Colon (tissue), 2 donors: ENCODE measurements around the gene CDH24.

ENCODE experiments used
- FAIRE-seq: peaks from 2 replicates; lab custom pipeline; 2012; peaks lifted over from hg19 to GRCh38; lab: Jason Lieb, UNC
- donor health status: control.
- donor health status: control.

The CDH24 gene

GRCh38 chr14:23056956-23057756 lies at the start of gene CDH24:
CDH24 (minus strand) TSS chr14:23057520; CDS start chr14:23055733, 1,787 bp downstream.
- no peak for FAIRE-seq

DNA sequence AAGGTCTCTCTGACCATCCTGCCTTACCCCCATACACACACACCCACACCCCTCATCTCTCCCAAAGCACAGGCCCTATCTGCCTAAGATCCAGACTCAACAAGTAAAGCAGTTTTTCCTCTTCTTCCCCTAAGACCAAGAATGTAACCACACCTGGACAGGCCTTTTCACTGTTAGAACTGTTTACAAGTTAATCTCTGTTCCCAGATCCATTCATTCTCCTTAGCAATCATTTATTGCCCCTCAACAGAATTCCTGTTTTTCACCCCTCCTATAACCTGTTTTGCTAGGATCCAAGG lies 49.4 kb upstream of the CDH24 start:
- FAIRE-seq, result no peak

DNA sequence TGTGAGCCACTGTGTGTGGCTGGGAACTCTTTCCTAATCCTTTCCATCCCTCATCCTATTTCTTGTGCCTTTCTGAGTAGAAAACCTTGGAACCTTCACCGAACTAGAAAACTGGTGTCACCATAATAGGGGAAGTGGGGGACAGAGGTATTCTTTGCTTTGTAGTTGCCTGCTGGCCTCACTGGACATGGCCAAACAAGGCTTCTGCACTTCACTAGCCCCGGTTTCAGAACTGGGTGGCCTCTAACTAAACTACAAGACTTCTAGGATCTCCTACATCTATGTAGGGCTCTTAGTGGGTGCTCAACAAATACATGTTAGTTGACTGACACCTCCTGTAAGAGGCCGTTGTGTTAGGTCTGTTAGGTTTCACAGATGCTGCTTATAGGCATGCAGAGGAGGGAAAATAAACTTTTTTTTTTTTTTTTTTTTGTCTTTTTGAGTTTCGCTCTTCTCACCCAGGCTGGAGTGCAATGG lies 48.1 kb upstream of the CDH24 start:
- FAIRE-seq, result no peak

DNA sequence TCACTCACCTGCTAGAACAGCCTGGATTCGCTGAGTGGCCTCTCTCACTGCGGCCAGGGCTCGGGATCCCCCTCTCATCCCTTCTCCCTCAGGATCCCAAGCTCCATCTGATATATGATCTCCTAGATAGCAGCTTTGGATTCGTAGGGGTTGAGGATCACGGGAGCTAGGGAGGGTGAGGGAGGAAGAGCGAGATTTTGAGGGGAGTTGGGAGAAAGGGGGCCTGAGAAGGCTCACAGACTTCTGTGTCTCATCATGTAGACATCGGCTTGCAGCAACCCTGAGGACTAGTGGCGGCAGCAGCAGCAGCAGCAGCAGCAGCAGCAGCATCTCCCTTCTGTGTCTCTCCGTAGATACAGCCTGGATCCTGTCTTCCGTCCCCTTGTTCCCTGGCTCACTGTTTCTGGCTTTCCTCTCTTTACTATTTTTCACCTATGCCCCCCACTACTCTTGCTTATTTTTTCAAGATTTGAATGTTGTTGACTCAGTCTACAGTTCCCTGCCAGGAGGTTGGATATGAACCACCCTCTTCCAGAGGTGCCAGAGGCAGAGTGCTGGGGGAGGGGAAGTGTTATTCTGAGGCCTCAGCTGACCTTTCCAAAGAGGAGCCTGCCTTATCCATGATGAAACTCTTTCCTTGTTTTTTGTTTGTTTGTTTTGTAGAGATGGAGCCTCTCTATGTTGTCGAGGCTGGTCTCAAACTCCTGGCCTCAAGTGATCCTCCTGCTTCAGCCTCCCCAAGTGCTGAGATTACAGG lies 47.4 kb upstream of the CDH24 start, which contains the start of gene CIROP:
TSS of gene CIROP (minus strand) at position 399 of the 757 bp plus-strand sequence. CDS start at position 330, 69 bp downstream.
- FAIRE-seq, result no peak

DNA sequence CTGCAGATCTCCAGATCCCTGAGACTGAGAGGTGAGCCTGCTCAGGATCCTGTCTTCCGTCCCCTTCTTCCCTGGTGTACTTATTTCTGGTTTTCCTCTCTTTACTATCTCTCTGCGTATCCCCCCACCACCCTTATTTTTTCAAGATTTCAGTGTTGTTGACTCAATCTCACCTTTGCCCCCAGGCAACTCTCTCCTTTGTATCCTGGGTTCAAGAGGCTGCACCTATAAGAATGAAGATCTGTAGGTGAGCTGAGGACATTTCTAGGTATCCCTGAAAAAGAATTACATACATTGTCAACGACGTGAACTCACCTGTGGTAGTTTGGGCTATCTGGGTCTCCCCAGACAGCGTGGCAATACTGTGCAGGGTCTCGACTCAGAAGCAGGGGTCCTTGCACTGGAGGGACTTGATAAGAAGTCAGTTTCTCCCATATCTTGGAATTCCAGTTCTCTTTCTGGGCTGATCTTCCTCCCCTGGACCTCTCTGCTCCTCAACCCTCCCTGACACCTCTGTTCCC lies 46.8 kb upstream of the CDH24 start:
- FAIRE-seq, result no peak

GRCh38 chr14:23103581-23103980 lies 46.3 kb upstream of the CDH24 start:
- no peak for FAIRE-seq

- FAIRE-seq, result no peak
Observed at GRCh38 chr14:23102801-23103200, 45.5 kb upstream of the CDH24 start.

- FAIRE-seq, result no peak
Observed at GRCh38 chr14:23101986-23102625, 44.8 kb upstream of the CDH24 start.

GRCh38 chr14:23101213-23101970 lies 44.1 kb upstream of the CDH24 start:
- FAIRE-seq, result no peak

- no peak for FAIRE-seq
Observed at GRCh38 chr14:23099212-23099861, 42.0 kb upstream of the CDH24 start.

GRCh38 chr14:23097786-23098185 lies 40.5 kb upstream of the CDH24 start:
- no peak for FAIRE-seq

DNA sequence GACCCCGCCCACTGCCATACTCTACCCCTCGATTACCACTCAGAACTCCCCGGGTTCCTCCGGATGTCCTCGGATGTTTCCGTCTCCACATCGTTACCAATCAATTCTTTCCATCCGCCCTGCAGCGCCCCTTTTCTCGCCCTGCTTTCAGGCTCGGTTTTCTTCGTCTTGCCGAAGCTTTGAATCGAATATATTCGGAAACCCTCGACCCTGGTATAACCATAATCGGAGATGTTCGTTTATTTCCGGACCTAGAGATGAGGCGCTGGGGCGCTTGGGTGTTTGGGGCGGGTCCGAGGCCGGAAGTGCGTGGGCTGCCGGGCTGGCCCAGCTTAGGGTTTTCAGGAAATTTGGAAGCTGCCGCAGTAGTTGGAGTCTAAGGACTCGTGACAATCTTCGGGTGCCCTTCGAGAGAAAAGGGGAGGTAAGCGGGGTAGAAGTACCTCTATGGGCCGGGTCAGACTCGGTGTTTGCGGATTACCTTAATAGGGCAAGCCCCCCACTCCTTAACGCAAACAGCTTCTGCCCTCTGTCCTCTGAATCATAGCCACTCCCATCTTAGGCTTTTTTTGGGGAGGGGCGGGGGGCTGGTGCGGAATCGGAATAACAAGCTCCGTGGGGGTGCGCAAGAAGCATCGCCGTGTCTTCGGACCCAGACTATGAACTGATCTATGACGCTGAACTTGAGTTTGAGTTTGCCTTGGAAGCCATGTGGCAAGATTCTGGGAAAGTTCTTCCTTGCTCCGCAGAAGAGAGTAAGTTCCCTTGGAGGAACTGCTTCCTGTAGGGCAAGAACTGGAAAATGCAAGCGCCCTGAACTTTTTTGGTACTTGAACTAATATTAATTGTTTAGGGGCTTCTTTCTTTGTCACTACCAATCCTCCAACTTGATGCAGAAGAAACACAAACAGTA lies 38.1 kb upstream of the CDH24 start, which contains the start of gene C14orf119:
TSS of gene C14orf119 (plus strand) at position 310 of the 913 bp plus-strand sequence. CDS start 2,154 bp downstream, outside the sequence.
- FAIRE-seq, result peak; percentile 95

DNA sequence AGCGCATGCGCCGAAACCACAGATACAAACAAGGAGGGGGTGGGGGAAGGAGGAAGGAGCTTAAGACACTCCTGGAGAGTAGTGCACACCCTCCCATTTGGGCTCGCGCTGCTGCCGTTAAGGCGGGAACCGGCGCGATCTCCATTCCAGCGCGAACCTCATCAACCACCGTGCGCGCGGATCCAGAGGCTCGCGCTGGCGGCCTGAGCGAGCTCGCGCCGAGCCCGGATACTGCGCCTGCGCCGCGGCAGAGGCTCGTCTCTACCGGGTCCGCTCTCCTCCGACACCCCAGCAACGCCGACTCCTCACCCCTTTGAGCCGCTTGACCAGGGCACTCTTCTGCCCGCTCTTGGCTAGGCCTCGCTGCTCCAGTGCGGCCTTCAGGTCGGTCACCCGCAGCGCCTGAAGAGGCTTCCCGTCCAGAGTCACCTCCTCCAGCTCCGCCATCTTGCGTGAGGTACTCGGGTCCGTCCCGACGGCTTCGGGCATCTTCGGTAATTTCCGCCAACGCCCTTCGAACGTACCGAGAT lies 37.4 kb upstream of the CDH24 start, which contains the start of gene ACIN1:
TSS of gene ACIN1 (minus strand) at position 471 of the 530 bp plus-strand sequence. CDS start at position 447, 24 bp downstream.
- no peak for FAIRE-seq

- FAIRE-seq, result no peak
Observed at GRCh38 chr14:23093991-23094665, 36.8 kb upstream of the CDH24 start.

- FAIRE-seq, result no peak
Observed at GRCh38 chr14:23093526-23093925, 36.2 kb upstream of the CDH24 start.

GRCh38 chr14:23093104-23093503 lies 35.8 kb upstream of the CDH24 start:
- no peak for FAIRE-seq

GRCh38 chr14:23091294-23092225 lies 34.2 kb upstream of the CDH24 start:
- no peak for FAIRE-seq

- no peak for FAIRE-seq
Observed at GRCh38 chr14:23090254-23090636, 32.9 kb upstream of the CDH24 start.
